Measurements from ENCODE around the gene LMF1.

Gene LMF1

GRCh38 chr16:876523-877241 lies 94.1 kb downstream of the LMF1 start:
- no peak overlapping the region for H3K4me3 ChIP-seq (ENCODE audit: low read depth, low read length)
- no peak for TF ChIP-seq CTCF (IDR thresholded peaks at IDR 0.05; ENCODE audit: borderline replicate concordance, insufficient read depth, low read depth, low read length)

GRCh38 chr16:876041-876335 lies 94.8 kb downstream of the LMF1 start:
- H3K4me3 ChIP-seq (ENCODE audit: low read depth, low read length): no peak overlapping the region
- no peak for TF ChIP-seq CTCF (IDR thresholded peaks at IDR 0.05; ENCODE audit: borderline replicate concordance, insufficient read depth, low read depth, low read length)

DNA sequence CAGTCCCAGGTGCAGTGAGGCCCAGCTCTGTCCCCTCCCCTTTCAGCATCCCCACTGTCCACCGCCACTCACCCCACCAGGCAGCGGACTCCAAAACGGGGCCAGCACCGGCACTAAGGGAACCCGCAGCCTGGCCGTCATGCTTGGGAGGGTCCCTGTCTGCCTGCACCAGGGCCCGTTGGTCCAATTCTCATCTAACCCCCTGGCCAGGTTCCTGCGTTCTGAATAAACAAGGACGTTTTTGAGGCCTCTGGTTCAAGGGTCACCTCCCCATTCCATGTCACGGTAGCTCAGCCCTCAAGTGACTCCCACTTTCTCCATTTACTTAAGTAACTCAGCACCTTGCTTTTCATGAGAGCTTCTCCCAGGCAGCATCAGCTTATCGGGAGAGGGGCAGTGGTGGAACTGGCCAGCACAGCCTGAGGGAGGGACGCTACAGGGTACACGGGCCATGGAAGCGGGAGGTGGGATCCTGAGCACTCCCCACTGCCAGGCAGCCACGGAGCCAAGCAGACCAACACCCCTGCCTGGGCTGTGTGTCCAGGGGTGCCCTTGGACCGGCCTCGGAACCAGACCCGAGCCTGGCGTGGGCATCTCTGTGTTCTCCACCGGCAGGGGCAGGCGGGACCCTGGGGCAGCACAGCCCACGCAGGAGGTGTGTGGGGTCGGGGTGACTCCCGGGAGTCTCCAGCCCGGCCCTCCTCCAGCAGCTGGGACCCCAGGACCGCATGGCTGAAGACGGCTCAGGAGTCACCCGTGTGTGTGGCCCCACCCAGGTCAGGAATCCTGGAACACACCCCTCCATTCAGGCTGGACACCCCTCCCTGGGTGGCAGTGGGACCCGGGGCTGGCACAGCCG lies 95.4 kb downstream of the LMF1 start:
- no peak for TF ChIP-seq CTCF (IDR thresholded peaks at IDR 0.05; ENCODE audit: borderline replicate concordance, insufficient read depth, low read depth, low read length)
- H3K4me3 ChIP-seq (ENCODE audit: low read depth, low read length): no peak overlapping the region

DNA sequence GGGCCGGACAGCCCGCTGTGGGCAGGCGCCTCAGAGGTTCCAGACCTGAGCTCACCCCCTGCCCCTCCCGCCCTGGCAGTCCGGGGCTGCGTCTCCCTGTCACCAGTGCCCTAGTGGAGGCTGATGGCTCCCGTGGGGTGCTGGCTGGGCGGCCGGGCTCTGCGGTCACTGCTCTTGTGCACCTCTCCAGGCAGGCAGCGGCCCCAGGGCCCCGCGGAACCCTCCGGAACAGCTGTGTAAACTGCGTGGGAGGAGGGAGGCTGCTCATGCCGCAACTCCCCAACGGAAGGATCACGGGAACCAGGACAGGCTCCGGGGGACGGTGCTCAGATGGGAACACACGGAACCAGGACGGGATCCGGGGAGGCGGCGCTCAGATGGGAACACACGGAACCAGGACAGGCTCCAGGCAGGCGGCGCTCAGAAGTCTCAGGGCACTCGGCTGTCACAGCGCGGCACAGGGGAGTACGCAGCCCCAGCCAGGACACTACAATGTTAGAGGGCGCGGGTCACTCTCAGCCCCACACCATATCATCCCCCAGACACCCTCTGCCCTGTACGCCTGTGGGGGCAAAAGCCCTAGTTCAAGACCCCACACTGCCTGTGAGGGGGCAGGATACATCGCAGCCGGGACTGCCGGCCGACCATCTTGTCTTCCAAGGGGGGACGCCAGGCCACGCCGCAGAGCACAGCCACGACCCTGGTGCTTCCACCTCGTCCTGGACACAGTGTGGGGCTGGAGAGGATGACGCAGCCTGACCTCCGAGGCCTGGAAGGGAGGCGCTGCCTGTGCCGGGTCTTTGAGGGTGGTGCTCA lies 96.2 kb downstream of the LMF1 start:
- no peak overlapping the region for H3K4me3 ChIP-seq (ENCODE audit: low read depth, low read length)
- TF ChIP-seq CTCF (IDR thresholded peaks at IDR 0.05; ENCODE audit: borderline replicate concordance, insufficient read depth, low read depth, low read length): no peak

DNA sequence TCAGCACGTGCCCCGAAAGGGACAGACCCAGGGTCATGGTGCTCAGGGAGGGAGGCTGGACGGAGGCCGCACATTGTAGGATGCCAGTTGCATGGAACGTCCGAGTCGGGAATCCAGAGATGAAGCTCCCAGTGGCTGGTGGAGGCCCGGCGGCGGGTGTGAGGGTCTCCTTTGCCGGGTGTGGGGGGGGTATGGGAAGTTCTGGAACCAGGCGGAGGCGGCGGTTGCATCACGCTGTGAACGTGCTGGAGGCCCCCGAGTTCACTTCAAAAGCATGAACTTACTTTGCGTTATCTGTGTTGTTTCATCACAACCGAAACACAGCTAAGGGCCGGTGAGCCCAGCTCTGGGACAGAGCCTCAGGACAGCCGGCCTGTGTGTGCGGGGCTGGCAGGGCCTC lies 96.9 kb downstream of the LMF1 start:
- no peak overlapping the region for H3K4me3 ChIP-seq (ENCODE audit: low read depth, low read length)
- no peak for TF ChIP-seq CTCF (IDR thresholded peaks at IDR 0.05; ENCODE audit: borderline replicate concordance, insufficient read depth, low read depth, low read length)

GRCh38 chr16:873243-873661 lies 97.5 kb downstream of the LMF1 start:
- H3K4me3 ChIP-seq (ENCODE audit: low read depth, low read length): no peak overlapping the region
- no peak for TF ChIP-seq CTCF (IDR thresholded peaks at IDR 0.05; ENCODE audit: borderline replicate concordance, insufficient read depth, low read depth, low read length)

Measured in GM12875 (cell line).